PC-9 (cell line): ENCODE data around the gene IGFBP4.
A peak's percentile ranks its signal among the peaks of the same experiment; 100 is the strongest.

ENCODE experiments used
- EZH2 ChIP-seq: fragments of 200-600 bp; sonication (generic); IDR thresholded peaks from 2 replicates; pipeline ENCODE4 v1.8.0; 2017; ENCODE audit warnings: antibody characterized with exemption, low read depth
- TF ChIP-seq, protein P1 (sequence below): fragments of 200-600 bp; sonication (generic); conservative IDR thresholded peaks from 2 replicates; pipeline ENCODE4 v1.6.1; 2017; ENCODE audit warnings: mixed run types, antibody characterized with exemption, mild to moderate bottlenecking, moderate library complexity

- TF ChIP-seq, protein P1, sequence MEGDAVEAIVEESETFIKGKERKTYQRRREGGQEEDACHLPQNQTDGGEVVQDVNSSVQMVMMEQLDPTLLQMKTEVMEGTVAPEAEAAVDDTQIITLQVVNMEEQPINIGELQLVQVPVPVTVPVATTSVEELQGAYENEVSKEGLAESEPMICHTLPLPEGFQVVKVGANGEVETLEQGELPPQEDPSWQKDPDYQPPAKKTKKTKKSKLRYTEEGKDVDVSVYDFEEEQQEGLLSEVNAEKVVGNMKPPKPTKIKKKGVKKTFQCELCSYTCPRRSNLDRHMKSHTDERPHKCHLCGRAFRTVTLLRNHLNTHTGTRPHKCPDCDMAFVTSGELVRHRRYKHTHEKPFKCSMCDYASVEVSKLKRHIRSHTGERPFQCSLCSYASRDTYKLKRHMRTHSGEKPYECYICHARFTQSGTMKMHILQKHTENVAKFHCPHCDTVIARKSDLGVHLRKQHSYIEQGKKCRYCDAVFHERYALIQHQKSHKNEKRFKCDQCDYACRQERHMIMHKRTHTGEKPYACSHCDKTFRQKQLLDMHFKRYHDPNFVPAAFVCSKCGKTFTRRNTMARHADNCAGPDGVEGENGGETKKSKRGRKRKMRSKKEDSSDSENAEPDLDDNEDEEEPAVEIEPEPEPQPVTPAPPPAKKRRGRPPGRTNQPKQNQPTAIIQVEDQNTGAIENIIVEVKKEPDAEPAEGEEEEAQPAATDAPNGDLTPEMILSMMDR = peak; percentile 29; the same call in 1 of the 2 replicates
- TF ChIP-seq EZH2 = no peak
These were observed 2.7 kb downstream of the IGFBP4 start for GRCh38 chr17:40445751-40446468.
